Renal pelvis (tissue), 4 donors: ENCODE results near the gene SUPT5H. TPM values are rescaled to one million over a fixed set of nuclear protein-coding genes. Genes with fewer than 3 reads are reported as not detected.

Experiments used
- DNase-seq: peaks from one replicate; pipeline ENCODE4 v3.0.0-alpha.2; 2013
- polyA plus RNA-seq, 3 donors: library from polyadenylated mRNA; unstranded; fragments of 120-200 nt; gene quantifications; one replicate each; pipeline ENCODE4 v1.2.1, GENCODE V29; 2013; ENCODE audit not compliant: insufficient read length in 3 of 3

Gene SUPT5H
- polyA plus RNA-seq, 3 donors, result 149 to 158 (median 149) TPM

DNA sequence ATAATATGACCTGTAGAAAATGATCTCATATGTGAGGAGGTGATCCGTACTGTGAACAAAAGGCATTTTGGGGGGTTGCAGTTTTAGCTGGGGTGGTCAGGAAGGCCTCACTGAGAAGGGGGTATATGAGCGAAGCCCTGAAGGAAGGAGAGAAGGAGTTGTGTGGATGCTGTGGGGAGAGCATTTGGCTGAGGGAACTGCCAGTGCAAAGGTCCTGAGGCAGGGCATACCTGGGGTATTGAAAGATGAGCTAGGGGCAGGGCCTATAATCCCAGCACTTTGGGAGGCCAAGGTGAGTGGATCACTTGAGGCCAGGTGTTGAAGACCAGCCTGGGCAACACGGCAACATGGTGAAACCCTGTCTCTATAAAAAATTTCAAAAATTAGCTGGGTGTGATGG is 72.0 kb downstream of the SUPT5H start:
- DNase-seq, result no peak

DNA sequence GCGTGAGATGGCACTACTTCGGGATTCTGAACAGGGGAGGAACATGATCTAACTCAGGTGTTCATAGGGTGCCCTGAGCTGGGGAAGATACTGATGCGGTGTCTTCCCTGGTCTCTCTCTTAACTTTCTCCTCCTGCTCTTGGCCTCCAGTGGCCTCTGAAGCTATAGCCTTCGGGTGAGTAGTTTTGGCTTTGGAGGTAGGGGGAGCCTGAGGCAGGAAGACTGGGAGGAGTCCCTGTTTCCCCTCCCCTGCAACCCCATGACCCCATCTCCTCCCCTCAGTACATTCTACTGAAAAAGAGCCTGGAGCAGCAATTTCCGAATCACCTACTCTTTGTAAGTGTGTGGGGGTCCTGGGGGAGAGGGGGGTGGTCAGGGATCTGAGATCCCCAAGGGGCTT is 73.1 kb downstream of the SUPT5H start:
- DNase-seq, result no peak

DNA sequence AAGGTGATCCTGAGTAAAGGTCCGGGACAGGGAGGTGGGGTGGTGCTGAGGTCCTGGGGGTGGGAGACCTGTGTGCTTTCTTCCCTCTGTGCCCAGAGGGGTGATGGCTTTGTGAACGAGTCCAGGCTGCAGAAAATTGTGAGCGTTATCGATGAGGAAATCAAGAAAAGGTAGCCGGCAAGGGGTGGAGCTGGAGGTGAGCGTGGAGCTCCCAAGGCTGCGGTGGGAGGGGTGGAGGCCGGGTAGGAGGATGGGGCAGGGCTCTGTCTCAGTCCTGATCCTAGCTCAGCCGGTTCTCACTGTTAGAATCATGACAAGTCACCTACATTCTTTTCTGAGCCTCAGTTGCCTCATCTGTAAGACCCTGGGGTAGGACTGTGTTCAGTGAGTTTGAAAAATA is 73.6 kb downstream of the SUPT5H start:
- no peak for DNase-seq

DNA sequence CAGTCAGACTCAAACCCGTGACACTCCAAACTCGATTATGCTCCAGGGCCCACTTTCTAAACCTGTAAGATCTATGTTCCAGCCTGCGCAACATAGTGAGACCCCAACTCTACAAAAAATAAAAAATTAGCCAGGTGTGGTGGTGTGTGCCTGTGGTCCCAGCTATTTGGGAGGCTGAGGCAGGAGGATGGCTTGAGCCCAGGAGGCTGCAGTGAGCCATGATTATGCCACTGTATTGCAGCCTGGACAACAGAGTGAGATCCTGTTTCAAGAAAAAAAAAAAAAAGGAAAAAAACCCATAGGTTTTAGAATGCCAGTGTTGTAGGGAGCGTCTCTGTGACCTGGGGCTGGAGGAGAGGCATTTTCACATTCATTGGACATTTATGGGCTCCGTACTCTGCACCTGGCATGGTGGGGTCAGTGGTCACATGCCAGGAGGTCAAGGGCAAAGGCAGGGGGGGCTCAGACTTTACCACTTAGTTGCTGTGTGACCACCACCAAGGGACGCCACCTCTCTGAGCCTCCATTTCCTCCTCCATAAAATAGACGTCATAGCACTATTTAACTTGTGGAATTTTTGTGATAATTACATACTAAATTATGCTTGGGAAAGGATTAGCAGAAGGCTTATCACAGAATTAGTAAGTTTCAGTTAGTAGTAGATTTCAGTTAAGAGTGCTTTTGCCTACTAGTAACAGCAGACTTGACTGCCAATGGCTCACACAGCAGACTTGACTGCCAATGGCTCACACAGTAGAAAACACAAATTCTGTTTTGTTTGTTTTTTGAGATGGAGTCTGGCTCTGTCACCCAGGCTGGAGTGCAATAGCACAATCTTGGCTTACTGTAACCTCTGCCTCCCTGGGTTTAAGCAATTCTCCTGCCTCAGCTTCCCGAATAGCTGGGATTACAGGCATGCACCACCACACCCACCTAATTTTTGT is 75.4 kb downstream of the SUPT5H start:
- no peak for DNase-seq

DNA sequence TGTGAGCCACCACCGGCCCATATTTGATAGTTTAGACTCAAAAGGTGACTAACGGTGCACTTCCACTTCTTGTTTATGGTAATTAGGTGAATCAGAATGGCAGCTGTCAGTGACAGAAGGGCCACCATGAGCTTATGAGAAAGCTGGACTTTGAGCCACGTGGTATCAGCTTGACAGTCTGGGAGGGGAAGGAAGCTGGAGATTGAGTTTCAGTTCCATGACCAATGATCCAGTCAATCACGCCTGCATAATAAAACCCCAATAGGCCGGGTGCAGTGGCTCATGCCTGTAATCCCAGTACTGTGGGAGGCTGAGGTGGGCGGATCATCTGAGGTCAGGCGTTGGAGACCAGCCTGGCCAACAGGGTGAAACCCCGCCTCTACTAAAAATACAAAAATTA is 79.1 kb downstream of the SUPT5H start:
- DNase-seq, result no peak

DNA sequence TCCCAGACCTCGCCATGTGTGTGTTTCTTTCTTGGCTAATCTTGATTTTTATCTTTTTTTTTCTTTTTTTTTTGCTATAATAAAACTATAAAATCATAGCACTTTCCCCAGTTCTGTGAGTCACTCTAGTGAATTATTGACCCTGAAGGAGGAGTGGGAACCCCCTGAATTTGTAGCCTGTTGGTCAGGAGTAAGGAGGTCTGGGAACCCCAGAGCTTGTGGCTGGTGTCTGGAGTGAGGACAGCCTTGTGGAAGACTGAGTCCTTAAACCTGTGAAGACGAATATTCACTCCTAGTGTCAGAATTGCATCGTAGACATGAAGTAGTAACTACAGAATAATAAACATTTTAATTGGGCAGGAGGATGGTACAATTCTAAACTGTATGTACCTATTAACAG is 79.8 kb downstream of the SUPT5H start:
- no peak for DNase-seq

Other genes with a start within 250 kb of the SUPT5H start
- 1 to 10 TPM; 1.3 to 1.9 (median 1.6) TPM for gene NCCRP1, start 248.6 kb upstream of the SUPT5H start, polyA plus RNA-seq
- gene SYCN, start 241.3 kb upstream of the SUPT5H start, polyA plus RNA-seq, result not detected
- not detected for gene IFNL3, start 200.6 kb upstream of the SUPT5H start, polyA plus RNA-seq
- gene IFNL4, start 196.7 kb upstream of the SUPT5H start, polyA plus RNA-seq, result under 1 TPM in 1 of 3 donors, not detected in 2; 0.09 TPM
- gene IFNL2, start 177.2 kb upstream of the SUPT5H start, polyA plus RNA-seq, result not detected
- not detected for gene IFNL1, start 149.2 kb upstream of the SUPT5H start, polyA plus RNA-seq
- 1 to 10 TPM; 1.6 to 2.9 (median 2.6) TPM for gene LRFN1, start 124.7 kb upstream of the SUPT5H start, polyA plus RNA-seq
- 10 to 100 TPM; 18.8 to 25.4 (median 24.1) TPM for gene GMFG, start 109.5 kb upstream of the SUPT5H start, polyA plus RNA-seq
- 100 to 1,000 TPM; 124 to 155 (median 129) TPM for gene SAMD4B, start 103.2 kb upstream of the SUPT5H start, polyA plus RNA-seq
- gene PAF1, start 54.5 kb upstream of the SUPT5H start, polyA plus RNA-seq, result 10 to 100 TPM; 63.3 to 79.3 (median 77.1) TPM
- gene MED29, start 54.2 kb upstream of the SUPT5H start, polyA plus RNA-seq, result 10 to 100 TPM; 39.9 to 42.5 (median 41.3) TPM
- 10 to 100 TPM; 20.1 to 25.1 (median 22.8) TPM for gene ZFP36, start 38.7 kb upstream of the SUPT5H start, polyA plus RNA-seq
- 100 to 1,000 TPM in 1 of 3 donors, 10 to 100 TPM in 2; 81.8 to 135 (median 87.0) TPM for gene PLEKHG2, start 32.9 kb upstream of the SUPT5H start, polyA plus RNA-seq
- 1,000 to 10,000 TPM; 1,287 to 1,452 (median 1,291) TPM for gene RPS16, start 9.6 kb upstream of the SUPT5H start, polyA plus RNA-seq
- 10 to 100 TPM; 78.8 to 92.7 (median 92.5) TPM for gene TIMM50, start 35.3 kb downstream of the SUPT5H start, polyA plus RNA-seq
- gene DLL3, start 53.4 kb downstream of the SUPT5H start, polyA plus RNA-seq, result under 1 TPM; 0.47 to 0.96 (median 0.70) TPM
- 10 to 100 TPM in 2 of 3 donors, 1 to 10 TPM in 1; 7.4 to 16.0 (median 12.6) TPM for gene SELENOV, start 69.6 kb downstream of the SUPT5H start, polyA plus RNA-seq
- gene EID2B, start 87.3 kb downstream of the SUPT5H start, polyA plus RNA-seq, result 1 to 10 TPM; 3.8 to 6.4 (median 5.7) TPM
- gene EID2, start 94.6 kb downstream of the SUPT5H start, polyA plus RNA-seq, result 10 to 100 TPM; 18.7 to 22.9 (median 18.8) TPM
- not detected for gene LGALS13, start 156.9 kb downstream of the SUPT5H start, polyA plus RNA-seq
- gene LGALS16, start 210.3 kb downstream of the SUPT5H start, polyA plus RNA-seq, result not detected